NCI-H187 (cell line): ENCODE measurements around the gene HK1.

Source experiments
- DNase-seq, 2 experiments: peaks; one replicate each; lab custom pipeline; 2025; lab: John Stamatoyannopoulos, UW

Gene HK1

DNA sequence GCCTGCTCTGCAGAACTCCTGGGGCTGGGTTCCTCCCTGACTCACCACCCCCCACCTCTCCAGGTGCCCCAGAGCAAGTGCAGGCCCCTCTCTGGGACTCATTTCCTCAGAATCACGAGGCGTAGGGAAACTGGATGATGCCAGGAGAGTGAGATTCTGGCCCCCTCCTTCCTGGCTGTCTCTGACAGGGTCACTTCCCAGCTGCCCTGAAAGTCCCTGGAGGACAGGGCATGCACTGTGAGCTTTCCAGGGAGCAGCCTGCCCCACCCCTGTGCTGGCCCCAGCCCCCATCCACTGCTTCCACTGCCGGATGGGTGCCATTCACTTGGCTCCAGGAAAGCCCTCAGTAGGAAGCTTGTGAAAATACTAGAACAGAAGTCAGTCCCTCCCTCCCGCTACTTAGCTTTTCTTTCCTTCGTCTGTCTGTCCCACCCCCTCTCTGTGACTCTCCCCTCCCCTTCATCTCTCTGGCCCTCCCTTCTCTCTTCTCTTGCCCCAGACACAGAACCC lies 128.1 kb downstream of the HK1 start:
- DNase-seq = no peak

DNA sequence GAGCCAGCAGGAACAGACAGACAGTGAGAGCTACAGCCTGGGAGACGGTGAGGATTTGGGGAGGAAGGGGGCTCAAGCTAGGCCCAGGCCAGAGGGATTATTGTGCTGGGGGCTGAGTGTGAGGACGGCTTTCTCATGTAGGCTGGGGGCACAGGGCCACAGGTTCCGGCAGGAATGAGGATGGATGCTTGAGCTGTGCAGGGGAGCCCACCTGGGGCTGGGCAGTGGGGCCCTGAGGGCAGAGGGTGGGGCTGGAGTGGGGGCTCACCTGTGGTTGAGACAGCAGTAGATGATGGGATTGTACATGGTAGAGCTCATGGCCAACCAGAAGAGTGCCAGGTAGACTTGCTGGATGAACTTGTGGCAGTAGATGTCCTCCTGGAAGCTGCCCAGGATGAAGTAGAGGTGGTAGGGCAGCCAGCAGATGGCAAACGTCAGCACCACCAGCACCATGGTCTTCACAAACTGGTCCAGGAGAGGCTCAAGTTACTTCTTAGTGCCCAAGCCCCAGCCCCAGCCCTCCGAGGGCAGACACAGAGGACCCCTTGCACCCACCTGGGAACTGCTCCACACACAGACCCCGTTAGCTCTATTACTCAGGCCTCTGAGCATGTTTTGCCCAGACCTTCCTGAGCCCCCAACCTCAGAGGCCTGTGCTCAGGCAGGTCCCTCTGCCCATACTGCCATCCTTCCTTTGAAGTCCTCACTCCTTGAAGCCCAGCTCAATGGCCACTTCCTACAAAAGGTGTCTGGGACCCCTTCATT lies 128.7 kb downstream of the HK1 start:
- DNase-seq = no peak

DNA sequence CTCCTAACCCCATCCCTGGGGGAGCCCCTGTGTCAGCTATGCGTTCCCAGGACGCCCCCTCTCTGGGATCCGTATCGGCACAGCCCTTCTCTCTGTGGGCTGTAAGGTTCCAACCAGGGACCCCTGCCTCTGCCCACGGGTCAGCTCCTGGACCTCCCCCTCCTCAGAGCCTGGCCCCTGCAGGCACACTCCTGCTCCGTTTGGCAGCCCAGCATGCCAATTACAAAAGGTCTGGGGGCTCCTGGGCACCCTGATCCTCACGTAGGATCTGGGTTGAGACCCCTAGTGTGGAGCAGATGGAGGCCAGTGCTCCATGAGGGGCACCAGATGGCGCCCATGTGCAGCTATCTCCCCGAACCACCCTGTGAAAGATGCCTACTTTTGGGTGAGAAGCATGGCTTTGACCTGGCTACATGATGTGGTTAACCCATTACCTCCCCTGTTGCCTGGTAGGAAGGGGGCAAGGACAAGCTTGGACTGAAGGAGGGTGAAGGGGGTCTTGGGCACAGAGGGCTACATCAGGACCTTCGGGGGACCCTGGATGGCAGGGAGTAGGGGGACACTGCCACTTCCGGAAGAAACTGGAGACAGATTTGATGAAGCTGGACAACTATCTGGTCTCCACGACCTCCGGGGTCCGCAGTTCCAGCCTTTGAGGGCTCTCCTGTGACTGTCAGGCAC lies 129.5 kb downstream of the HK1 start:
- DNase-seq = no peak

DNA sequence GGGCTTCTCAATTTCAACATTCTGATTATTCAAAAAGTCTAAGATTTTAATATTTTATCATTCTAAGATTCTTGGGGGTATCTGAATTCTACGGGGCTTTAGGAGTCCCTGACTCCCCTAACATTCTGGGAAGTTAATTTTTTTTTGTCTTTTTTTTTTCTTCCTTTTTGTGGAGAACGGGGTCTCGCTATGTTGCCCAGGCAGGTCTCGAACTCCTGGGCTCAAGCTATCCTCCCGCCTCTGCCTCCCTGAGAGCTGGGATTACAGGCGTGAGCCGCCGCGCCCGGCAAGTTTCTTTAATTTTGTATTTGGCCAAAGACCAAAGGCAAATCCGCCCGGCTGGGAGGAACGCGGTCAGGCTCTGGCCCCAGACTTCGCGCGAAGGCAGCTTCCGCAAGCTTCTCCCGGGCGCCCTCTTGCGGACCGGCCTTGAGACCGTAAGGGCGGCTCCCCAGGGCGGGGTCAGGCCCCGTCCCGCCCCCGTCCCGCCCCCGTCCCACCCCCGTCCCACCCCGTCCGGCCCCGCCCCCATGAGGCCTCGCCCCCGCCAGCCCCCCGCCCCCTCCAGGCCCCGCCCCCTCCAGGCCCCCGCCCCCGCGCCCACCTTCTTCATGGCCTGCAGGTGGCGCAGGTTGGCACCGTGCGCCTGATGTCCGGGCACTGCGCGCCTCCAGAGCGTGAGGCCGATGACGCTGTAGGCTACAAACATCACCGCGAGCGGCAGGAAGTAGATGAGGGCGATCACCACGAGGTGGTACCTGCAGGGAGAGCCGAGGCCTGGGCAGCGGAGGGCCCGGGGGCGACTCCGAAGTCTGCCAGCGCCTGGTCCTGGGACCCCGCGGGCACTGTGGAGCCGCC lies 130.3 kb downstream of the HK1 start:
- peak; percentile 12 to 63 for DNase-seq

DNA sequence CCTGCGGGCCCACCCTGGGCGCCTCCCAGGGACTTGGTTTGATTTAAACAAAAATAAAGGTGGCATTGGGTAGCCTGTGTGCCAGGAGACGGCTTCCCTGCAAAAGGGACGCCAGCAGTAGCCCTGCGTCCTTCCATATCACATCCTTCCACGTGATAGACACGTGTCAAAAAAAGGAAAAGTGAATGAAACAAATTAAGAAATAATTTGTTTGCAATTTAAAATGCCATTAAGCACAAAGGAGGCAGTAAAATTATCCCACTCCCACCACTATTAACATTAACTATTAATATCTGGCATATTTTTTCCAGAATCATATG lies 130.8 kb downstream of the HK1 start:
- no peak for DNase-seq

GRCh38 chr10:69409968-69410367 lies 131.7 kb downstream of the HK1 start:
- DNase-seq = no peak

- no peak for DNase-seq
These were observed 132.2 kb downstream of the HK1 start for GRCh38 chr10:69410487-69410886.

DNA sequence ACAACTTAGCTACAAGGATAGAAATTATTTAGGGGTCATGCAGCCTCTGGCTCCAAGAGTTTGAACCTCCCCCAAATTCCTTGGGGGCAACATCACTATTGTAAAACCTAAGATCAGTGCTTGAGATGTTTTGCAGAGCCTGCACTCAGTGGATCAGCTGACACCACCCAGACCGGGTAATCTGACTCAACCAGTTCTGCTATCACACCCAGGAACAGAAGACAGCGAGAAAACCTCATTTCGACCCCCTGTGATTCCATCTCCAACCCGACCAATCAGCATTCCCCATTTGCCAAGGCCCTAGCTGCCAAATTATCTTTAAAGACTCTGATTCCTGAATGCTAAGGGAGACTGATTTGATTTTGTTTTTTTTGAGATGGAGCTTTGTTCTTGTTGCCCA lies 133.2 kb downstream of the HK1 start:
- DNase-seq = no peak

GRCh38 chr10:69412232-69412790 lies 134.0 kb downstream of the HK1 start:
- no peak for DNase-seq

- DNase-seq = no peak
These were observed 135.0 kb downstream of the HK1 start for GRCh38 chr10:69413221-69413865.

GRCh38 chr10:69414036-69415018 lies 136.0 kb downstream of the HK1 start:
- DNase-seq = no peak

DNA sequence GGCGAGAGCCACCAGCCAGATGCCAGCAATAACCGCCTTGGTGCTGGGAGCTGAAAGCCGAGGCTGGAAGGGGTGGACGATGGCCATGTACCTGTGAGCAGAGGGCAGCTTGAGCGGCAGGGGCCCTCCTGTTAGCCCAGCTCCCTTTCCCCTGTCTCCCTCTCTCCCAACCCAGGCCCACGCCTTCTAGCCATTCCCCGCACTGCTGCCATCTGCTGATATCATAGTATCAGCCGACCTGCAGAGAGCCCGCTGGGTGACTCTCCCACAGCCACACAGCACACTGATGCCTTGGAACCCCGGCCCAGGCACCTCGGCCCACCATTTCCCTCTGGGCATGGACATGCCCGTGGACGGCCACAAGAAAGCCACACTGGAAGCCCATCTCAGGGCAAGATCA lies 136.8 kb downstream of the HK1 start:
- DNase-seq = no peak

GRCh38 chr10:69415951-69416350 lies 137.7 kb downstream of the HK1 start:
- no peak for DNase-seq

DNA sequence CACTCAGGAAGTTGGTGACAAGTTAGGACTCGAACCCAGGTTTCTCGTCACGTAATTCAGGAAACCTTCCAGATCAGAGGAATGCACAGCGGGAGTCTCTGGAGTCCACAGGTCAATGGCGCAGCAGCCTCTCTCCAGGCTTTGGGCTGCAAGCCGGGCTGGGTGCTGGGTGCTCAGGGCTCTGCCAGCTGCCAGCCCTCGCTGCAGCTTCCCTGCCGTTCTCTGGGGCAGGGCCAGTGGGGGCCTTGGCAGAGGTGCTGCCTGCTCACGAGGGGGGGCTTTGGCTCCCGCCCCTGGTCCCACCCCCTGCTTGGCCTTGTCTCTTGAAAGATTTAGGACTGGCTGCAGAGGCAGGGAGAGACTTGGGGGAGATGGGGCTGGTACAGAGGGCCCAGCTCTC lies 138.4 kb downstream of the HK1 start, which contains the start of gene TACR2:
TACR2 (minus strand) TSS at position 224 of the 400 bp plus-strand sequence. CDS start 595 bp downstream, outside the sequence.
- no peak for DNase-seq

GRCh38 chr10:69417542-69417941 lies 139.2 kb downstream of the HK1 start:
- DNase-seq = no peak

GRCh38 chr10:69418052-69418752 lies 139.9 kb downstream of the HK1 start:
- no peak for DNase-seq

DNA sequence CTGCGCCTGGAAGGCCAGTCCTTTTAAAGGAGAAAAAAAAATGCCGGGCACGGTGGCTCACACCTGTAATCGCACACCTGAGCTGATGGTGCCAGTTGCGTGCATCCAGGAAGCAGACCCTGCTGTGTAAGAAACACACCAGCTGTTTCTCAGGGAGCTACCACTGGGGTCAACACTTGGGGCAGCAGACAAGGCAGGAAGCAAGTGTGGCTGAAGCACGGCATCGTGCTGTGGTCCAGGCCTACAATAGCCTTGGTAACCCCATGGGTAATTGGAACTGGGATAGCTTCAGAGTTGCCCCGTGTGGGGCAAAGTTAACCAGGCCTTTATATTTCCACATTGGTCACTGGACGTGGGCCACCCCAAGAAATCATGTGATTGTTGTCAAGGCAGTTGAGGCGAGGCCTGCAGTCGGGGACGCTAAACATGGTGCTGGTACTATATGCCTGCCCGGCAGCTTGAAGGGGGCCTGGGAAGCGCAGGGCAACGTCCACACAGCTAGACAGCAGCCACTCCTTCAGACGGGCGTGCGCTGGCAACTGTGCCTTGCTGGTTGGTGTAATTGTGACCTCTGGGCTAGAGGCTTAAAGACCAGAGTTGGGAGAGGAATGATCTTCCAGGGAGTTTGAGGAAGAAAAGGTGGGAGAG lies 140.9 kb downstream of the HK1 start:
- DNase-seq = no peak

DNA sequence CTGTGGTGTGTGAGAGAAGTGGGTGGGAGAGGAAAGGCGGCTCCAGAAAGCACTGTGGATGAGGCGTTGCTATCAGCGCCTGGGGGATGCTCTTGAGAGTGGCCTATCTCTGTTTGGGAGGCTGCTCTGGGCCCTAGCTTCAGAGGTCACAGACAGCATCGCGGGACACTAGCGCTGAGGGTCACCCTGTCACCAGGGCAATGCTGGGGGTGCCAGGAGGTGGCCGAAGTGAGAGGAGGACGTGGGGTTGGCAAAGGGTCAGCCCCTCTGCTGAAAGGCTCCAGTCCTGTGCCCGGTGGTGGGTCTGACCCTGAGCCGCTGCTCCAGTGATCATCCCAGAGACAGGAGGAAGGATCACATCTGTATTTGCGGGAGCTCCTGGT lies 141.4 kb downstream of the HK1 start:
- no peak for DNase-seq

DNA sequence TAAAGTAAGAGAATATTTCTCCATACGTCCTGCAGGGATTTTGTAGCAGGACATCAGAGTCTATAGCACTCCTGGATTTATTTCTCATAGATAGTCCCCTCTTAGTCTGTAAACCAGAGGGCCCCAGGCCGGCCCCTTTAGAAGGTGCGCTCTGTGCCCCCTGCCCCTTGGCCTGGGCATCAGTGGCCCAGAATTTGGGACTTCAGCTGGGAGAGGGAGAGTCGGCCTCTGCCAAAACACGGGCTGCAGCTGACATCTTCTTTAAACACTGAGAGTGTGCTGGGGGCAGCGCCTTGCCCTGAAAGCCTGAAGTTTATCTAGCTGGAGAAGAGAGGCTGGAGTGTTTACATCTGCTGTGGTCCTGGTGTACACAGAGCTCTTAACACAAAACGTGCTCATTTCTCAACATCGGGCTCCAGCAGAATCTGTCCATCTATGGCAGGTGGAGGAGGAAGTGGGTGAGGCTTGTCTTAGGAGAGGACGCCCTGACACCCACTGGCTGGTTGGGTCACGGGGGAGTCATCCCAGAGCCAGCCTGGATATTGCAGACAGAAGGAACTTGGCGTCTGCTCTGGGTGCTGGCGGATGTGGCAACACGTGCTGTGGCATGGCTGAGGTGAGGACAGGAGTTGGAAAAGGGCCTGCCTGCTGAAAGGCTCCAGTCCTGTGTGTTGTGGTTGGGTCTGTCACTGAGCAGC lies 143.5 kb downstream of the HK1 start:
- DNase-seq = no peak
